Lower lobe of right lung (tissue), 2 donors: ENCODE measurements around the gene LMAN2. TPM values are rescaled to one million over a fixed set of nuclear protein-coding genes. Genes with fewer than 3 reads are reported as not detected.

Source experiments
- ATAC-seq, 2 donors: fragments of 200-7000 bp; cut with Tn5 transposase; one replicate each; pipeline ENCODE4 v1.9.1; 2020 to 2022; ENCODE audit warnings: mild to moderate bottlenecking in 2 of 2, moderate library complexity in 2 of 2
- DNase-seq: peaks from one replicate; pipeline ENCODE4 v3.0.0-alpha.2; 2020
- H3K27ac ChIP-seq: fragments of 200-600 bp; one replicate; pipeline ENCODE4 v1.8.0; 2022
- H3K27me3 ChIP-seq: fragments of 200-600 bp; one replicate; pipeline ENCODE4 v1.8.0; 2022; ENCODE audit warnings: low read depth
- H3K36me3 ChIP-seq: fragments of 200-600 bp; one replicate; pipeline ENCODE4 v1.8.0; 2022; ENCODE audit warnings: mild to moderate bottlenecking
- H3K4me1 ChIP-seq: fragments of 200-600 bp; one replicate; pipeline ENCODE4 v1.8.0; 2022
- H3K4me3 ChIP-seq: fragments of 200-600 bp; one replicate; pipeline ENCODE4 v1.8.0; 2022; ENCODE audit warnings: mild to moderate bottlenecking
- H3K9me3 ChIP-seq: fragments of 200-600 bp; one replicate; pipeline ENCODE4 v1.8.0; 2022
- CTCF ChIP-seq: fragments of 200-600 bp; IDR thresholded peaks from one replicate; pipeline ENCODE4 v1.8.0; 2022; ENCODE audit warnings: antibody characterized with exemption, mild to moderate bottlenecking
- intact Hi-C: fragments of 100-400 bp; cut with DNase I; formaldehyde crosslinking; loops from one replicate; pipeline ENCODE4 v1.11.0; 2022
- total RNA-seq: library from RNA; stranded (reverse); fragmentation: NEBNext Ultra II Directional; extraction: Animal tissue kit (Norgen Biotek cat#: 25700); gene quantifications from one replicate; pipeline ENCODE4 v1.2.1, GENCODE V29; 2021
- donor health status: DM: no; HTN: yes; CAD: no; lungs with severe emphysema.

LMAN2 gene
- total RNA-seq, 1 donor from 2014 or later = 108 TPM

GRCh38 chr5:177299697-177300096, 51.8 kb downstream of the LMAN2 start:
- Histone ChIP-seq H3K27me3 (no peaks in the 10 kb centered on the region), H3K36me3 (peaks cover 32% of the 10 kb centered on the region), H3K27ac (peak overlapping the region; percentile 68), H3K4me3 (no peak overlapping the region), H3K4me1 (peaks cover 70% of the 10 kb centered on the region), H3K9me3 (no peaks in the 10 kb centered on the region)
- ATAC-seq (no peak), DNase-seq (no peak)
- intact Hi-C loops = no loop called here
- no peak for TF ChIP-seq CTCF

- no peak for TF ChIP-seq CTCF
- DNase-seq (no peak), ATAC-seq (no peak)
- Histone ChIP-seq H3K4me3 (no peak overlapping the region), H3K27me3 (no peaks in the 10 kb centered on the region), H3K9me3 (no peaks in the 10 kb centered on the region), H3K27ac (no peak overlapping the region), H3K4me1 (peaks cover 60% of the 10 kb centered on the region), H3K36me3 (peaks cover 50% of the 10 kb centered on the region)
- intact Hi-C loops = no loop called here
Measured at GRCh38 chr5:177297922-177298321, 53.5 kb downstream of the LMAN2 start.

GRCh38 chr5:177296581-177296980, 54.9 kb downstream of the LMAN2 start:
- Histone ChIP-seq H3K36me3 (peaks cover 58% of the 10 kb centered on the region), H3K9me3 (no peaks in the 10 kb centered on the region), H3K27me3 (no peaks in the 10 kb centered on the region), H3K4me1 (peaks cover 47% of the 10 kb centered on the region), H3K4me3 (no peak overlapping the region), H3K27ac (peak overlapping the region; percentile 28)
- TF ChIP-seq CTCF = no peak
- ATAC-seq (peak in 1 of 2 donors; percentile 14), DNase-seq (no peak)
- intact Hi-C loops = no loop called here

- Histone ChIP-seq H3K27ac (no peak overlapping the region), H3K9me3 (no peaks in the 10 kb centered on the region), H3K4me1 (peaks cover 40% of the 10 kb centered on the region), H3K36me3 (peaks cover 61% of the 10 kb centered on the region), H3K27me3 (no peaks in the 10 kb centered on the region), H3K4me3 (no peak overlapping the region)
- intact Hi-C loops = no loop called here
- TF ChIP-seq CTCF = no peak
- ATAC-seq = peak; percentile 34 to 43
- DNase-seq = peak; percentile 57
Measured at GRCh38 chr5:177295924-177296323, 55.5 kb downstream of the LMAN2 start.

GRCh38 chr5:177294632-177295031, 56.8 kb downstream of the LMAN2 start:
- H3K4me3 ChIP-seq = no peak overlapping the region
- H3K4me1 ChIP-seq = peaks cover 27% of the 10 kb centered on the region
- no peaks in the 10 kb centered on the region for H3K27me3 ChIP-seq
- peaks cover 74% of the 10 kb centered on the region for H3K36me3 ChIP-seq
- H3K9me3 ChIP-seq = no peaks in the 10 kb centered on the region
- no peak for TF ChIP-seq CTCF
- no peak for ATAC-seq
- no peak for DNase-seq
- H3K27ac ChIP-seq = no peak overlapping the region
- intact Hi-C loops = no loop called here
